SK-N-MC (cell line): ENCODE data around the gene PDIK1L.

Source experiments
- EZH2 ChIP-seq: fragments of 200-600 bp; sonication (generic); IDR thresholded peaks from one replicate; pipeline ENCODE4 v1.6.1; 2017; ENCODE audit warnings: antibody characterized with exemption
- POLR2AphosphoS5 ChIP-seq: IDR thresholded peaks from 2 replicates; pipeline ENCODE4 v1.6.1; 2012; ENCODE audit warnings: mild to moderate bottlenecking, low read depth, low read length, borderline replicate concordance

- no peak for TF ChIP-seq POLR2AphosphoS5
- no peak for TF ChIP-seq EZH2
These were observed 29.6 kb upstream of the PDIK1L start for GRCh38 chr1:26082020-26082350.
